DOHH2 (cell line): ENCODE data around the gene CRAT.

Experiments
- H3F3A ChIP-seq: fragments of 200-600 bp; sonication (generic), shearing (Covaris generic); 2 replicates; pipeline ENCODE4 v1.6.0; 2016; ENCODE audit warnings: antibody characterized with exemption, mild to moderate bottlenecking; ENCODE audit not compliant: control insufficient read depth, insufficient read depth
- H3K27ac ChIP-seq: fragments of 200-600 bp; sonication (generic); 2 replicates; pipeline ENCODE4 v1.5.1; 2014; ENCODE audit warnings: low read depth, mild to moderate bottlenecking, low read length, moderate library complexity
- H3K27me3 ChIP-seq: fragments of 200-600 bp; sonication (generic); 2 replicates; pipeline ENCODE4 v1.6.1; 2014; ENCODE audit warnings: mild to moderate bottlenecking, low read length, mixed read lengths; ENCODE audit not compliant: control insufficient read depth
- H3K36me3 ChIP-seq: fragments of 200-600 bp; sonication (generic); 2 replicates; pipeline ENCODE4 v1.6.1; 2014; ENCODE audit warnings: mild to moderate bottlenecking, low read length, moderate library complexity, mixed read lengths; ENCODE audit not compliant: control insufficient read depth
- H3K4me1 ChIP-seq: fragments of 200-600 bp; sonication (generic); 2 replicates; pipeline ENCODE4 v1.6.1; 2014; ENCODE audit warnings: mild to moderate bottlenecking, low read length, mixed read lengths; ENCODE audit not compliant: control insufficient read depth
- H3K4me2 ChIP-seq: fragments of 200-600 bp; sonication (generic); 2 replicates; pipeline ENCODE4 v1.6.0; 2014; ENCODE audit warnings: mild to moderate bottlenecking, low read length, moderate library complexity
- H3K4me3 ChIP-seq: fragments of 200-600 bp; sonication (generic); 2 replicates; pipeline ENCODE4 v1.5.1; 2014; ENCODE audit warnings: mild to moderate bottlenecking, low read length, mixed read lengths
- H3K79me2 ChIP-seq: fragments of 200-600 bp; sonication (generic); 2 replicates; pipeline ENCODE4 v1.6.1; 2014; ENCODE audit warnings: mild to moderate bottlenecking, low read length, mixed read lengths; ENCODE audit not compliant: control insufficient read depth
- H3K9me2 ChIP-seq: fragments of 200-600 bp; sonication (generic); replicated peaks from 2 replicates; pipeline ENCODE4 v1.6.1; 2014; ENCODE audit warnings: mild to moderate bottlenecking, low read length, mixed read lengths; ENCODE audit not compliant: control insufficient read depth
- H3K9me3 ChIP-seq: fragments of 200-600 bp; sonication (generic); 2 replicates; pipeline ENCODE4 v1.6.1; 2014; ENCODE audit warnings: antibody characterized with exemption, low read length, mixed read lengths; ENCODE audit not compliant: control insufficient read depth, insufficient read depth
- H4K20me1 ChIP-seq: fragments of 200-600 bp; sonication (generic); 2 replicates; pipeline ENCODE4 v1.6.0; 2014; ENCODE audit warnings: low read depth, mild to moderate bottlenecking, antibody characterized with exemption, low read length, moderate library complexity; ENCODE audit not compliant: control insufficient read depth, insufficient read depth
- EZH2phosphoT487 ChIP-seq: fragments of 200-600 bp; sonication (generic); IDR thresholded peaks from 2 replicates; pipeline ENCODE4 v1.6.1; 2017; ENCODE audit warnings: borderline replicate concordance, mild to moderate bottlenecking, antibody characterized with exemption, low read length, moderate library complexity, mixed read lengths
- TF ChIP-seq, protein P1 (sequence below): fragments of 200-600 bp; sonication (generic); IDR thresholded peaks from one replicate; pipeline ENCODE4 v1.5.1; 2014; ENCODE audit warnings: antibody characterized with exemption, mild to moderate bottlenecking, low read depth, low read length; ENCODE audit not compliant: poor library complexity, severe bottlenecking

CRAT gene

DNA sequence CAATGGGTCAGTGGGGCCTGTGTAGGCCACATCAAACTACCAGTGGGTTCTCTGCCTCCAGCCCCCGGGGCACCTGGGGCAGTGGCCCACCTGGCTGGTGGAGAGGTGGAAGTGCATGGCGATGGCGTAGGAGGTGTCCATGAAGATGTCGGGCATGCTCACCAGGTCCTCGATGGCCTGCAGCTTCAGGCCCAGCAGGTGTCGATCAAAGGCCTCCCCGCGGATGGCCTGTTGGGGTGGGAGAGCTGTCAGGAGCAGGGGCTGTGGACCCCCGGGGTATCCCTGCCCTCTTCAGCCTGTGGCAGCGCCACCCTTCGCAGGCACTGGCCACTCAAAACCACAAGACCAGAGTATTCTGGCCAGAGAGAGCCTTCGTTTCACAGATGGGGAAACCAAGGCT, 14.7 kb downstream of the CRAT start:
- TF ChIP-seq EZH2phosphoT487, result no peak
- Histone ChIP-seq H3K4me2 (no peak overlapping the region), H3K36me3 (no peaks in the 10 kb centered on the region), H4K20me1 (no peaks in the 10 kb centered on the region), H3K27ac (no peak overlapping the region), H3K79me2 (no peaks in the 10 kb centered on the region), H3K9me2 (no peaks in the 10 kb centered on the region), H3F3A (no peaks in the 10 kb centered on the region), H3K4me3 (no peak overlapping the region), H3K27me3 (no peaks in the 10 kb centered on the region), H3K4me1 (no peaks in the 10 kb centered on the region), H3K9me3 (no peaks in the 10 kb centered on the region)

DNA sequence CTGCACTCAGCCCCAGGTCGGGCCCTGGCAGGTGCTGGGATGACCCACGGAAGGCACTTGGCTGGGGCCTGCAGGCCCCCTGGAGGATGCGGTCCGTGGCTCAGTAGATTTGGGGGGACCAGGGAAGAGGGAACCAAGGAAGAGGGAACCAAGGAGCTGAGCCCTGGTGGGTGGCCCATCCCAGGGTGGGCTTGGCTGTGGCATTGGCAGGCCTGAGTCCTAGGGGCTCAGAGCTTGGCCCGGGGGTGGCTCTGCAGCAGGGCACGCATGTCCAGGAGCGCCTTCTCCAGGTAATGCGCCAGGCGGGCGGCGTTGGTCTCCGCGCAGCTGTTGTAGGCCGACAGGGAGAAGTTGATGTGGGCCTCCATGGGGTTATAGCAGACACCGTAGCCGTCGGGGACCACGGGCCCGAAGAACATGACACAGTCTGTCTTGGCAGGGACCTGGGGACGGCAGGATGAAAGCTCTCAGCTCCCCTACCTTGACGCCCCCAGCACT, 15.4 kb downstream of the CRAT start:
- no peaks in the 10 kb centered on the region for H3K79me2 ChIP-seq
- no peak for TF ChIP-seq EZH2phosphoT487
- TF ChIP-seq, protein P1, sequence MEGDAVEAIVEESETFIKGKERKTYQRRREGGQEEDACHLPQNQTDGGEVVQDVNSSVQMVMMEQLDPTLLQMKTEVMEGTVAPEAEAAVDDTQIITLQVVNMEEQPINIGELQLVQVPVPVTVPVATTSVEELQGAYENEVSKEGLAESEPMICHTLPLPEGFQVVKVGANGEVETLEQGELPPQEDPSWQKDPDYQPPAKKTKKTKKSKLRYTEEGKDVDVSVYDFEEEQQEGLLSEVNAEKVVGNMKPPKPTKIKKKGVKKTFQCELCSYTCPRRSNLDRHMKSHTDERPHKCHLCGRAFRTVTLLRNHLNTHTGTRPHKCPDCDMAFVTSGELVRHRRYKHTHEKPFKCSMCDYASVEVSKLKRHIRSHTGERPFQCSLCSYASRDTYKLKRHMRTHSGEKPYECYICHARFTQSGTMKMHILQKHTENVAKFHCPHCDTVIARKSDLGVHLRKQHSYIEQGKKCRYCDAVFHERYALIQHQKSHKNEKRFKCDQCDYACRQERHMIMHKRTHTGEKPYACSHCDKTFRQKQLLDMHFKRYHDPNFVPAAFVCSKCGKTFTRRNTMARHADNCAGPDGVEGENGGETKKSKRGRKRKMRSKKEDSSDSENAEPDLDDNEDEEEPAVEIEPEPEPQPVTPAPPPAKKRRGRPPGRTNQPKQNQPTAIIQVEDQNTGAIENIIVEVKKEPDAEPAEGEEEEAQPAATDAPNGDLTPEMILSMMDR, result no peak
- no peaks in the 10 kb centered on the region for H3K27me3 ChIP-seq
- no peaks in the 10 kb centered on the region for H4K20me1 ChIP-seq
- no peaks in the 10 kb centered on the region for H3K9me2 ChIP-seq
- H3K4me3 ChIP-seq, result no peak overlapping the region
- H3K27ac ChIP-seq, result no peak overlapping the region
- no peak overlapping the region for H3K4me2 ChIP-seq
- H3K36me3 ChIP-seq, result peaks cover 1% of the 10 kb centered on the region; the same call in 1 of the 2 replicates
- H3K4me1 ChIP-seq, result no peaks in the 10 kb centered on the region
- H3F3A ChIP-seq, result no peaks in the 10 kb centered on the region
- no peaks in the 10 kb centered on the region for H3K9me3 ChIP-seq

DNA sequence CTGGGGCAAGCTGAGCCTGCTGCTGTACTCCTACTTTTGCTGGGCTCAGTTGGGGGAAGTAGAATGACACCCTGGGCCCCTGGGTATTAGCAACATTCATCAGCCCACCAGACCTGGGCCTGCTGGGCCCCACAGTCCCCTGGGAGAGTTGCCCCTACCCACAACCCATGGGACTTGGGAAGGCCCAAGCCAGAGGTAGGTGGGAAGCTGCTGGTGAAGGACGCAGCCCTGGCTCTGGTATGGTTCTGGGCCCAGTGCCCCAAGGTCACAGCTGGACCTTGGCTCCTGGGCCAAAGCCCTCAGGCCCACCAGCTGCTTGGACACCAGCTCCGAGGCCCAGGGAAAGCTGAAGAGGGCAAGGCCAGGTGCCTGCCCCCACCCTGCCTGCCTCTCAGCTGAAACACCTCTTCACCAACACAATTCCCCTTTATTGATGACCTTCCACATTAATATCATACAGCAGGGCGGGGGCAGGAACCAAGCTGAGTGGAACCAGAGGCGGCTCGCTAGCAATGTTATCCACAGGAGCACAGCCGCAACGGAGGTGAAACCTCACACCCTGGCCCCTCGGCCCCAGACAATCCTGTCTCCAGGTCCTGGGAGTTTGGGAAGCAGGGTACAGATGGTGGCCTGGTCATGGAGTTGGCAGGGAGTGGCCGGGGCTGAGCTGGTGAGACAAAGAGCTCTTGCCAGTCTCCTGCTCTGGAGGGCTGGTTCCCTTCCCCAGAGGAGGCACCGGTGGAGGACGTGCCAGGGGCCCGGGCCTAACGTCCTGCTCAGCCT, 16.0 kb downstream of the CRAT start:
- Histone ChIP-seq H3K27ac (no peak overlapping the region), H3K9me2 (no peaks in the 10 kb centered on the region), H3K4me3 (no peak overlapping the region), H3K79me2 (no peaks in the 10 kb centered on the region), H4K20me1 (no peaks in the 10 kb centered on the region), H3F3A (no peaks in the 10 kb centered on the region), H3K27me3 (no peaks in the 10 kb centered on the region), H3K4me1 (no peaks in the 10 kb centered on the region), H3K36me3 (peaks cover 7% of the 10 kb centered on the region; the same call in 1 of the 2 replicates), H3K4me2 (no peak overlapping the region), H3K9me3 (no peaks in the 10 kb centered on the region)
- no peak for TF ChIP-seq EZH2phosphoT487
- TF ChIP-seq, protein P1, result no peak
